GM12875 (cell line): ENCODE results near the gene ITPRIP.

Source experiments
- H3K4me3 ChIP-seq: one replicate; pipeline ENCODE4 v1.5.1; 2011; ENCODE audit warnings: low read depth, low read length, control low read depth
- TF ChIP-seq, protein P1 (sequence below): IDR thresholded peaks from 2 replicates; pipeline ENCODE4 v1.5.1; 2011; ENCODE audit warnings: low read depth, mild to moderate bottlenecking, control low read depth, inconsistent platforms, low read length, moderate library complexity, borderline replicate concordance; ENCODE audit not compliant: insufficient read depth

Gene ITPRIP

DNA sequence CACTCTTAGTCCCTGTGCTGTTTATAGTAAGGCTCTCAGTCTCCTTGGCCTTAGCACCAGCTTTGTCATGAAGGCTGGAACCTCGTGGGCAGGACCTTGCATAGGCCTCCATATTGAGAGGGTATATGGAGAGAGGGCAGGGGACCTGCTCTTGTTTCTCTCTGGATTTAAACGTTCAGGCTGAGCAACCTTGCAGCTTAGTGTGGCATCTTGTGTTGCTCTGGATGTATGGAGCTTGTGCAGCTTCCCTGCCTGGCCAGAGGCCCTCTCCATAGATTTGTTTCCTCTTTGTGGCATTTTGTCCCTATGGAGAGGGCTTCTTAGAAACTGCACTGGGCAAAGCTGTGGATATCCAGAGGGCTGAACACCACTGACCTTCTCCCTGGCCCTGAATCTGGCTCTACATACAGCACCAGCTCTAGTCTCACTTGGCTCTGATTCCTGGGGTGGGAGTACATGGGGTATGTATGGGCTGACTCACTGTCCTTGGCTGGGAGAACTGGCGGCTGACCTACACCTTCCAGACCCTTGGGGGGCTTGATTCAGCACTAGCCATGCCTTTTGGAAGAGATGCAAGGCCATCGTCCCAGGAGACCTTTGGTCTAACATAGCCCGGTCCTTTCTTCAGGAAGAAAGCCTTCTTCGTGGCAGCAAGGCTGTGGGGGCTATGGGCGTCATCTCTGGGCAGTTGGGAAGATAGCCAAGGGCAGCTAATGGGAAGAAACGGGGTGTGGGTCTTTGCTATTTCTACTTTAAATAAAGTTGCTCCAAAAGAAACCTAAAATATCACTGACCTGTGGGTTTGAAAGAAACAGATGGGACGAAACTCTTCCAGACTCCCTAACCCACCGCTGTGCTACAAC is 30.5 kb downstream of the ITPRIP start:
- TF ChIP-seq, protein P1, sequence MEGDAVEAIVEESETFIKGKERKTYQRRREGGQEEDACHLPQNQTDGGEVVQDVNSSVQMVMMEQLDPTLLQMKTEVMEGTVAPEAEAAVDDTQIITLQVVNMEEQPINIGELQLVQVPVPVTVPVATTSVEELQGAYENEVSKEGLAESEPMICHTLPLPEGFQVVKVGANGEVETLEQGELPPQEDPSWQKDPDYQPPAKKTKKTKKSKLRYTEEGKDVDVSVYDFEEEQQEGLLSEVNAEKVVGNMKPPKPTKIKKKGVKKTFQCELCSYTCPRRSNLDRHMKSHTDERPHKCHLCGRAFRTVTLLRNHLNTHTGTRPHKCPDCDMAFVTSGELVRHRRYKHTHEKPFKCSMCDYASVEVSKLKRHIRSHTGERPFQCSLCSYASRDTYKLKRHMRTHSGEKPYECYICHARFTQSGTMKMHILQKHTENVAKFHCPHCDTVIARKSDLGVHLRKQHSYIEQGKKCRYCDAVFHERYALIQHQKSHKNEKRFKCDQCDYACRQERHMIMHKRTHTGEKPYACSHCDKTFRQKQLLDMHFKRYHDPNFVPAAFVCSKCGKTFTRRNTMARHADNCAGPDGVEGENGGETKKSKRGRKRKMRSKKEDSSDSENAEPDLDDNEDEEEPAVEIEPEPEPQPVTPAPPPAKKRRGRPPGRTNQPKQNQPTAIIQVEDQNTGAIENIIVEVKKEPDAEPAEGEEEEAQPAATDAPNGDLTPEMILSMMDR = no peak
- H3K4me3 ChIP-seq = no peak overlapping the region

DNA sequence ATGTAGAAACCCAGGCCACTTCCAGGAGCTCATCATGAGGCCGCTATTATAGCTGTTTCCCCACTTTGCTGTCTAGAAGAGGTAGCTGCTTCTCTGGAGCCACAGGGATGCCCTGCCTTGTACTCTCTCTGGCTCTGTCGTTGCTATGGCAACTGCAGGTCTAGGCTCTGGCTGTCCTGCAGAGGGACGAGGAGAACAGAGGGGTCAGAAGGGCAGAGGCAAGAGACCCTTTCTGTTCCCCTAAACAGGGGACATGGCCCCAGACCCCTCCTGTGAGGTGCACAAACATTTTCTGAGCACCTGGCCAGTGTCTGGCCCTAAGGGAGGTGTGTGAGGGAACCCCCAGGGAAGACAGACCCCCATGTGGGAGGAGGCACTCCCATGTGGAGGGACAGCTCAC is 31.4 kb downstream of the ITPRIP start:
- TF ChIP-seq, protein P1 = no peak
- no peak overlapping the region for H3K4me3 ChIP-seq

DNA sequence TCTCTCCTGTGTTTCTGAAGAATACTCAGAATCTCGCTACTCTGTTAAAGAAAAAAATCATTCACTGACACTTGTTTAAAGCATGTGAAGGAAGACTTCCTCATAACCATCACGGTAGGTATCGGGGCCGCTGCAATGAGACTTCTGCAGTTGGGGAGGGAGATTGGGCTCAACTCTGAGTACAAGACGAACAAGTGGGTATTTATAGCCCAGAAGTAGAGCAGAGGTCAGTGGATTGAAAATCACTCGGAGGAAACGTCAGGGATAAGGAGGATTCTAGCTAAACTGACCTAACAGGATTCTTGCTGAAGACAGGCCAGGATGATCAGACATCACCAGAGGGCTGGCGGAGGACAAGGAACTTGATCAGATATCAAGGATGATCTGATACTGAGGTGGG is 33.3 kb downstream of the ITPRIP start:
- no peak overlapping the region for H3K4me3 ChIP-seq
- TF ChIP-seq, protein P1 = no peak

DNA sequence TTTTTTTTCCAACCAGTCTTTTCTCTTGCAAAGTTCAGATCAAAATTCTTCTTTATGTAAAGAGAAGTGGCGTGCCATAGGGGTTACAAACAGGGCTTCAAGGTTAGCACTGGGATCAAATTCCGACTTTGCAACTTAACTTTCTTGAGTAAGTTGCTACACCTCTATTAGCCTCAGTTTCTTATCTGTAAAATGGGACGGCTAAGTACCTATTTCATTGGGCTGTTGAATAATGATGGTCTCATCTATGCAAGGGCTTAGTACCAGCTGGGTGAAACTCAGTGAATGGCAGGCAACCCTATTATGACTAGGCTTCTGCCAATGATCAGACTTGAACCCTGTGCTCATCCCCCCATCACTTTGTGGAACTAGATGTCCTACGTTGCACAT is 33.9 kb downstream of the ITPRIP start:
- TF ChIP-seq, protein P1 = no peak
- no peak overlapping the region for H3K4me3 ChIP-seq

DNA sequence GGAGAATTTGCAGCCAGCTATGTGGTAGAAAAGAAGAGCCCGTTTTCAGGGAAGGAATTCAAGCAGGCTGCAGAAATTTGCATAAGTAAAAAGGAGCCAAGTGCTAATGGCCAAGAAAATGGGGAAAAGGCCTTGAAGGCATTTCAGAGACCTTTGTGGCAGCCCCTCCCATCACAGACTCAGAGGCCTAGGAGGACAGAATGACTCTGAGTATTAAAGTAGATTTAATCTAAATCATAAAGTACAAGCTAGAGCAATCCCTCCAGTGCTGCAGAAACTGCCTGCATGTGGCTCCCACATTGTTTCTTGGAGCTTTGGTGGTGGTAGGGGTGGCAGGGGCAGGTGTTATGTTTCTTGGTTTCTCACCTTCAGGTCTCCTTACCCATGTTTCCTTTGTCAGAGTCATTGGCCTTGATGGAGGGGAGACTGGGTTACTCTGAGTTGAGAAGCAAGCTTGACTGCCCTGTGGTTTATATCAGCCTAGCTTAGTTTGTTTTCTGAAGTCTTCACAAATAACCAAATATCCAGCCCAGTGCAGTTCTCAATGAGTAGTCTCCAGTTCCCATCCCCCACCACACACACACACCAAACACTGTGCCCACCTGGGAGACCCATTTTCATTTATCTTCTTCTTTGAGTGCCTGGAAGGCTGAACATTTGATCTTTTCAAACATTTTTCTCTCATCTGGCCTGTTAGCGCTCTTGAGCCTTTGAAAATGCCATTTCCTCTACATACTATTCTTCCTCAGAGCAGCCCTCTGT is 34.5 kb downstream of the ITPRIP start:
- H3K4me3 ChIP-seq = no peak overlapping the region
- TF ChIP-seq, protein P1 = no peak

DNA sequence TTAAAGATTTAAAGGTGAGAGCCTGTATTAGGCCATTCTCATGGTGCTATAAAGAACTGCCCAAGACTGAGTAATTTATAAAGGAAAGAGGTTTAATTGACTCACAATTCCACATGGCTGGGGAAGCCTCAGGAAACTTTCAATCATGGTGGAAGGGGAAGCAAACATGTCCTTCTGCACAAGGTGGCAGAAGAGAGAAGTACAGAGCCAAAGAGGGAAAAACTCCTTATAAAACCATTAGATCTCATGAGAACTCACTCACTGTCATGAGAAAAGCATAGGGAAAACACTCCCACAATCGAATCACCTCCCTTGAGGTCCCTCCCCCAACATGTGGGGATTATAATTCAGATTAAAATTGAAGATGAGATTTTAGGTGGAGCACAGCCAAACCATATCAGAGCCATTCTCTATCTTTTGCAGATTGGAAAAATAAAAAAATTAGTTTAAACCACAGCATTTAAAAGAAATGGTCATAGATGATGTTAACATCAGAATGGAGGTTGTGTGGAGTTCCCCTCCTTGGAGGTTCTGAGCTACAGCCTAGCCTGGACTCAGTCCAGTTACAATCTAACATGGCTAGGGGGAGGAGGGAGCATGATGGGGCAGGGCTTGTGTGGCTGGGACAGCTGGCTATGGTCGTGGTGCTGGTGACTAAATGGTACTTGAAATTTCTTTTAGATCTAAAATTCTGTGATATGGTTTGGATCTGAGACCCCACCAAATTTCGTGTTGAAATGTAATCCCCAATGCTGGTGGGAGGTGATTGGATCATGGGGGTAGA is 36.2 kb downstream of the ITPRIP start:
- TF ChIP-seq, protein P1 = no peak
- H3K4me3 ChIP-seq = no peak overlapping the region
